Suprapubic skin (tissue), 4 donors: ENCODE results near the gene DNM3.

Source experiments
- EP300 ChIP-seq: sonication (generic); formaldehyde crosslinking; IDR thresholded peaks from one replicate; pipeline ENCODE4 v1.6.1; 2017; ENCODE audit warnings: antibody characterized with exemption
- POLR2A ChIP-seq, 2 donors: fragments of 450-650 bp; IDR thresholded peaks; one replicate each; pipeline ENCODE4 v1.6.1; 2017; ENCODE audit warnings: antibody characterized with exemption in 2 of 2, mild to moderate bottlenecking in 2 of 2, moderate library complexity in 2 of 2
- POLR2AphosphoS5 ChIP-seq, 3 donors: sonication (generic); formaldehyde crosslinking; IDR thresholded peaks; one replicate each; pipeline ENCODE4 v1.6.1; 2017; ENCODE audit warnings: antibody characterized with exemption in 3 of 3
- TF ChIP-seq, protein P1 (sequence below), 2 donors: fragments of 200-600 bp in 1 of 2; fragments of 450-650 bp in 1 of 2; sonication (generic) in 1 of 2; IDR thresholded peaks; one replicate each; pipeline ENCODE4 v1.5.1; 2016 to 2019; ENCODE audit warnings: antibody characterized with exemption in 2 of 2, mild to moderate bottlenecking in 1 of 2, moderate library complexity in 1 of 2

DNA sequence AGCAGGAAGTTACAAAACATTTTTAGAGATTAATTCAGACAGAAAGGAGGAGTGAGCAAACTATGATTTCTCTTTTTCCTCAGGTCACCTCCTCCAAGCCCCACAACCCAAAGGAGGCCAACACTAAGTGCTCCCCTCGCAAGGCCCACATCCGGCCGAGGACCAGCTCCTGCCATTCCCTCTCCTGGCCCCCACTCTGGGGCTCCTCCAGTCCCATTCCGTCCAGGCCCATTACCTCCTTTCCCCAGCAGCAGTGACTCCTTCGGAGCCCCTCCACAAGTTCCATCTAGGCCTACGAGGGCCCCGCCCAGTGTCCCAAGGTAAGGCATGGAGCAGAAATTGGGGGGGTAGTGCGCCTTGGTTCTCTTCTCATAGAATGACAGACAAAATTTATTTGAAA, 547.2 kb downstream of the DNM3 start:
- TF ChIP-seq POLR2A (IDR thresholded peaks at IDR 0.05) (no peak), POLR2AphosphoS5 (IDR thresholded peaks at IDR 0.05) (no peak), EP300 (no peak)
- TF ChIP-seq, protein P1, sequence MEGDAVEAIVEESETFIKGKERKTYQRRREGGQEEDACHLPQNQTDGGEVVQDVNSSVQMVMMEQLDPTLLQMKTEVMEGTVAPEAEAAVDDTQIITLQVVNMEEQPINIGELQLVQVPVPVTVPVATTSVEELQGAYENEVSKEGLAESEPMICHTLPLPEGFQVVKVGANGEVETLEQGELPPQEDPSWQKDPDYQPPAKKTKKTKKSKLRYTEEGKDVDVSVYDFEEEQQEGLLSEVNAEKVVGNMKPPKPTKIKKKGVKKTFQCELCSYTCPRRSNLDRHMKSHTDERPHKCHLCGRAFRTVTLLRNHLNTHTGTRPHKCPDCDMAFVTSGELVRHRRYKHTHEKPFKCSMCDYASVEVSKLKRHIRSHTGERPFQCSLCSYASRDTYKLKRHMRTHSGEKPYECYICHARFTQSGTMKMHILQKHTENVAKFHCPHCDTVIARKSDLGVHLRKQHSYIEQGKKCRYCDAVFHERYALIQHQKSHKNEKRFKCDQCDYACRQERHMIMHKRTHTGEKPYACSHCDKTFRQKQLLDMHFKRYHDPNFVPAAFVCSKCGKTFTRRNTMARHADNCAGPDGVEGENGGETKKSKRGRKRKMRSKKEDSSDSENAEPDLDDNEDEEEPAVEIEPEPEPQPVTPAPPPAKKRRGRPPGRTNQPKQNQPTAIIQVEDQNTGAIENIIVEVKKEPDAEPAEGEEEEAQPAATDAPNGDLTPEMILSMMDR (IDR thresholded peaks at IDR 0.05), result no peak
